GM23338 (cell line): ENCODE data around the gene CCDC91. TPM values are rescaled to one million over a fixed set of nuclear protein-coding genes. Genes with fewer than 3 reads are reported as not detected.

Experiments
- ATAC-seq: fragments of 200-7000 bp; cut with Tn5 transposase; 3 replicates; pipeline ENCODE4 v1.9.1; 2020
- DNase-seq: peaks from one replicate; pipeline ENCODE4 v3.0.0-alpha.2; 2015; ENCODE audit warnings: low spot score
- H2AFZ ChIP-seq: fragments of 200-600 bp; sonication (generic); 2 replicates; pipeline ENCODE4 v1.8.0; 2016; ENCODE audit warnings: antibody characterized with exemption, mild to moderate bottlenecking, moderate library complexity
- H3F3A ChIP-seq: fragments of 200-600 bp; sonication (generic); replicated peaks from 2 replicates; pipeline ENCODE4 v1.8.0; 2017; ENCODE audit warnings: antibody characterized with exemption, mixed run types, low read depth
- H3K27ac ChIP-seq: fragments of 200-600 bp; sonication (generic); 2 replicates; pipeline ENCODE4 v1.6.1; 2016; ENCODE audit warnings: low read depth
- H3K27me3 ChIP-seq: fragments of 200-600 bp; sonication (generic); 2 replicates; pipeline ENCODE4 v1.8.0; 2016; ENCODE audit warnings: mild to moderate bottlenecking, mixed run types, moderate library complexity; ENCODE audit not compliant: insufficient read depth
- H3K36me3 ChIP-seq: fragments of 200-600 bp; sonication (generic); 2 replicates; pipeline ENCODE4 v1.8.0; 2016; ENCODE audit warnings: mild to moderate bottlenecking; ENCODE audit not compliant: insufficient read depth
- H3K4me1 ChIP-seq: fragments of 200-600 bp; sonication (generic); 2 replicates; pipeline ENCODE4 v1.8.0; 2016; ENCODE audit warnings: mild to moderate bottlenecking, moderate library complexity; ENCODE audit not compliant: insufficient read depth
- H3K4me2 ChIP-seq: fragments of 200-600 bp; sonication (generic); 2 replicates; pipeline ENCODE4 v1.7.1; 2017; ENCODE audit warnings: mixed run types
- H3K4me3 ChIP-seq: fragments of 200-600 bp; sonication (generic); 2 replicates; pipeline ENCODE4 v1.6.1; 2016; ENCODE audit warnings: mixed run types
- H3K79me2 ChIP-seq: fragments of 200-600 bp; sonication (generic); replicated peaks from 2 replicates; pipeline ENCODE4 v1.8.0; 2017; ENCODE audit warnings: mild to moderate bottlenecking; ENCODE audit not compliant: insufficient read depth
- H3K9me2 ChIP-seq: fragments of 200-600 bp; sonication (generic); 2 replicates; pipeline ENCODE4 v1.8.0; 2017; ENCODE audit not compliant: insufficient read depth
- H4K20me1 ChIP-seq: fragments of 200-600 bp; sonication (generic); replicated peaks from 2 replicates; pipeline ENCODE4 v1.8.0; 2017; ENCODE audit warnings: mild to moderate bottlenecking; ENCODE audit not compliant: insufficient read depth
- H3K27ac Mint-ChIP-seq: 2 replicates; pipeline ENCODE4 v1.8.0; 2020; ENCODE audit warnings: inconsistent platforms, mild to moderate bottlenecking, moderate library complexity, mixed read lengths
- H3K27me3 Mint-ChIP-seq: 3 replicates; pipeline ENCODE4 v1.8.0; 2022; ENCODE audit warnings: low read depth, mild to moderate bottlenecking, moderate library complexity, mixed read lengths, inconsistent platforms; ENCODE audit not compliant: insufficient read depth, poor library complexity
- H3K36me3 Mint-ChIP-seq: 3 replicates; pipeline ENCODE4 v1.8.0; 2021; ENCODE audit warnings: low read depth, mild to moderate bottlenecking, inconsistent platforms, moderate library complexity, mixed read lengths
- H3K4me1 Mint-ChIP-seq: 3 replicates; pipeline ENCODE4 v1.8.0; 2020; ENCODE audit warnings: mild to moderate bottlenecking, inconsistent platforms, mixed read lengths
- H3K4me3 Mint-ChIP-seq: 3 replicates; pipeline ENCODE4 v1.8.0; 2021; ENCODE audit warnings: moderate library complexity, mild to moderate bottlenecking, inconsistent platforms, mixed read lengths
- H3K9me3 Mint-ChIP-seq: 3 replicates; pipeline ENCODE4 v1.8.0; 2020; ENCODE audit warnings: moderate library complexity, mild to moderate bottlenecking, inconsistent platforms, mixed read lengths
- CREB1 ChIP-seq: fragments of 250-450 bp; sonication (Bioruptor Pico); IDR thresholded peaks from 2 replicates; pipeline ENCODE4 v1.5.0; 2020; ENCODE audit warnings: low read depth, mild to moderate bottlenecking, moderate library complexity
- ETS1 ChIP-seq: IDR thresholded peaks from 2 replicates; pipeline ENCODE4 v1.6.1; 2016; ENCODE audit warnings: antibody characterized with exemption
- EZH2 ChIP-seq: fragments of 200-600 bp; sonication (generic); IDR thresholded peaks from one replicate; pipeline ENCODE4 v1.8.0; 2017; ENCODE audit warnings: antibody characterized with exemption, mild to moderate bottlenecking, low read depth; ENCODE audit not compliant: unreplicated experiment
- JUNB ChIP-seq: IDR thresholded peaks from one replicate; pipeline ENCODE4 v1.6.1; 2016; ENCODE audit warnings: antibody characterized with exemption; ENCODE audit not compliant: unreplicated experiment
- NANOG ChIP-seq: IDR thresholded peaks from 2 replicates; pipeline ENCODE4 v1.6.1; 2016; ENCODE audit warnings: antibody characterized with exemption, borderline replicate concordance
- POLR2AphosphoS5 ChIP-seq: IDR thresholded peaks from 2 replicates; pipeline ENCODE4 v1.6.1; 2016; ENCODE audit warnings: antibody characterized with exemption, low read depth
- STAT1 ChIP-seq: IDR thresholded peaks from one replicate; pipeline ENCODE4 v1.6.1; 2016; ENCODE audit warnings: antibody characterized with exemption; ENCODE audit not compliant: unreplicated experiment
- ZNF331 ChIP-seq: fragments of 250-450 bp; sonication (Bioruptor Pico); IDR thresholded peaks from 2 replicates; pipeline ENCODE4 v1.5.0; 2020; ENCODE audit warnings: low read depth, mild to moderate bottlenecking, moderate library complexity
- polyA plus RNA-seq: library from polyadenylated mRNA; unstranded; fragments of >200 nt; fragmentation: Nextera tagmentation; extraction: Ambion mirVana; gene quantifications from 2 replicates; pipeline ENCODE4 v1.2.1, GENCODE V29; 2016
- total RNA-seq: library from RNA; depleted of rRNA; stranded (reverse); fragments of >200 nt; shearing (Covaris generic); gene quantifications from 2 replicates; pipeline ENCODE4 v1.2.3, GENCODE V29; 2014
- TF ChIP-seq, protein P1 (sequence below): IDR thresholded peaks from one replicate; pipeline ENCODE4 v1.6.1; 2018; ENCODE audit warnings: antibody characterized with exemption; ENCODE audit not compliant: unreplicated experiment
- TF ChIP-seq, protein P2 (sequence below): fragments of 250-450 bp; sonication (Bioruptor Pico); IDR thresholded peaks from 2 replicates; pipeline ENCODE4 v1.5.0; 2020; ENCODE audit warnings: mild to moderate bottlenecking, moderate library complexity

CCDC91 gene
- total and polyA plus RNA-seq, 2 experiments from 2014 or later: 24.7 to 48.7 TPM

GRCh38 chr12:28536088-28536487 is 345.8 kb downstream of the CCDC91 start:
- Histone ChIP-seq H3K79me2 (no peaks in the 10 kb centered on the region), H3K4me2 (no peak overlapping the region), H3F3A (no peaks in the 10 kb centered on the region), H3K9me2 (no peaks in the 10 kb centered on the region; the same call in 1 of the 2 replicates), H3K36me3 (no peaks in the 10 kb centered on the region), H3K4me1 (no peaks in the 10 kb centered on the region; the same call in 1 of the 2 replicates), H4K20me1 (no peaks in the 10 kb centered on the region), H2AFZ (no peak overlapping the region), H3K4me3 (no peak overlapping the region), H3K27ac (no peak overlapping the region), H3K27me3 (no peaks in the 10 kb centered on the region)
- ATAC-seq (no peak), DNase-seq (no peak)
- Mint-ChIP-seq H3K36me3 (0 out of 3 replicates have a peak, but pooled peaks cover 4% of the 10 kb centered on the region), H3K27me3 (peaks cover 2% of the 10 kb centered on the region), H3K27ac (no peak overlapping the region), H3K4me1 (peaks cover 12% of the 10 kb centered on the region; the same call in 2 of the 3 replicates), H3K4me3 (no peak overlapping the region), H3K9me3 (peaks cover 3% of the 10 kb centered on the region; the same call in 1 of the 3 replicates)
- TF ChIP-seq JUNB (no peak), ZNF331 (no peak), CREB1 (CRISPR knock-in tag) (no peak), NANOG (no peak), POLR2AphosphoS5 (no peak), ETS1 (no peak), EZH2 (no peak), STAT1 (no peak)
- TF ChIP-seq, protein P1, sequence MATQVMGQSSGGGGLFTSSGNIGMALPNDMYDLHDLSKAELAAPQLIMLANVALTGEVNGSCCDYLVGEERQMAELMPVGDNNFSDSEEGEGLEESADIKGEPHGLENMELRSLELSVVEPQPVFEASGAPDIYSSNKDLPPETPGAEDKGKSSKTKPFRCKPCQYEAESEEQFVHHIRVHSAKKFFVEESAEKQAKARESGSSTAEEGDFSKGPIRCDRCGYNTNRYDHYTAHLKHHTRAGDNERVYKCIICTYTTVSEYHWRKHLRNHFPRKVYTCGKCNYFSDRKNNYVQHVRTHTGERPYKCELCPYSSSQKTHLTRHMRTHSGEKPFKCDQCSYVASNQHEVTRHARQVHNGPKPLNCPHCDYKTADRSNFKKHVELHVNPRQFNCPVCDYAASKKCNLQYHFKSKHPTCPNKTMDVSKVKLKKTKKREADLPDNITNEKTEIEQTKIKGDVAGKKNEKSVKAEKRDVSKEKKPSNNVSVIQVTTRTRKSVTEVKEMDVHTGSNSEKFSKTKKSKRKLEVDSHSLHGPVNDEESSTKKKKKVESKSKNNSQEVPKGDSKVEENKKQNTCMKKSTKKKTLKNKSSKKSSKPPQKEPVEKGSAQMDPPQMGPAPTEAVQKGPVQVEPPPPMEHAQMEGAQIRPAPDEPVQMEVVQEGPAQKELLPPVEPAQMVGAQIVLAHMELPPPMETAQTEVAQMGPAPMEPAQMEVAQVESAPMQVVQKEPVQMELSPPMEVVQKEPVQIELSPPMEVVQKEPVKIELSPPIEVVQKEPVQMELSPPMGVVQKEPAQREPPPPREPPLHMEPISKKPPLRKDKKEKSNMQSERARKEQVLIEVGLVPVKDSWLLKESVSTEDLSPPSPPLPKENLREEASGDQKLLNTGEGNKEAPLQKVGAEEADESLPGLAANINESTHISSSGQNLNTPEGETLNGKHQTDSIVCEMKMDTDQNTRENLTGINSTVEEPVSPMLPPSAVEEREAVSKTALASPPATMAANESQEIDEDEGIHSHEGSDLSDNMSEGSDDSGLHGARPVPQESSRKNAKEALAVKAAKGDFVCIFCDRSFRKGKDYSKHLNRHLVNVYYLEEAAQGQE: no peak
- TF ChIP-seq, protein P2, sequence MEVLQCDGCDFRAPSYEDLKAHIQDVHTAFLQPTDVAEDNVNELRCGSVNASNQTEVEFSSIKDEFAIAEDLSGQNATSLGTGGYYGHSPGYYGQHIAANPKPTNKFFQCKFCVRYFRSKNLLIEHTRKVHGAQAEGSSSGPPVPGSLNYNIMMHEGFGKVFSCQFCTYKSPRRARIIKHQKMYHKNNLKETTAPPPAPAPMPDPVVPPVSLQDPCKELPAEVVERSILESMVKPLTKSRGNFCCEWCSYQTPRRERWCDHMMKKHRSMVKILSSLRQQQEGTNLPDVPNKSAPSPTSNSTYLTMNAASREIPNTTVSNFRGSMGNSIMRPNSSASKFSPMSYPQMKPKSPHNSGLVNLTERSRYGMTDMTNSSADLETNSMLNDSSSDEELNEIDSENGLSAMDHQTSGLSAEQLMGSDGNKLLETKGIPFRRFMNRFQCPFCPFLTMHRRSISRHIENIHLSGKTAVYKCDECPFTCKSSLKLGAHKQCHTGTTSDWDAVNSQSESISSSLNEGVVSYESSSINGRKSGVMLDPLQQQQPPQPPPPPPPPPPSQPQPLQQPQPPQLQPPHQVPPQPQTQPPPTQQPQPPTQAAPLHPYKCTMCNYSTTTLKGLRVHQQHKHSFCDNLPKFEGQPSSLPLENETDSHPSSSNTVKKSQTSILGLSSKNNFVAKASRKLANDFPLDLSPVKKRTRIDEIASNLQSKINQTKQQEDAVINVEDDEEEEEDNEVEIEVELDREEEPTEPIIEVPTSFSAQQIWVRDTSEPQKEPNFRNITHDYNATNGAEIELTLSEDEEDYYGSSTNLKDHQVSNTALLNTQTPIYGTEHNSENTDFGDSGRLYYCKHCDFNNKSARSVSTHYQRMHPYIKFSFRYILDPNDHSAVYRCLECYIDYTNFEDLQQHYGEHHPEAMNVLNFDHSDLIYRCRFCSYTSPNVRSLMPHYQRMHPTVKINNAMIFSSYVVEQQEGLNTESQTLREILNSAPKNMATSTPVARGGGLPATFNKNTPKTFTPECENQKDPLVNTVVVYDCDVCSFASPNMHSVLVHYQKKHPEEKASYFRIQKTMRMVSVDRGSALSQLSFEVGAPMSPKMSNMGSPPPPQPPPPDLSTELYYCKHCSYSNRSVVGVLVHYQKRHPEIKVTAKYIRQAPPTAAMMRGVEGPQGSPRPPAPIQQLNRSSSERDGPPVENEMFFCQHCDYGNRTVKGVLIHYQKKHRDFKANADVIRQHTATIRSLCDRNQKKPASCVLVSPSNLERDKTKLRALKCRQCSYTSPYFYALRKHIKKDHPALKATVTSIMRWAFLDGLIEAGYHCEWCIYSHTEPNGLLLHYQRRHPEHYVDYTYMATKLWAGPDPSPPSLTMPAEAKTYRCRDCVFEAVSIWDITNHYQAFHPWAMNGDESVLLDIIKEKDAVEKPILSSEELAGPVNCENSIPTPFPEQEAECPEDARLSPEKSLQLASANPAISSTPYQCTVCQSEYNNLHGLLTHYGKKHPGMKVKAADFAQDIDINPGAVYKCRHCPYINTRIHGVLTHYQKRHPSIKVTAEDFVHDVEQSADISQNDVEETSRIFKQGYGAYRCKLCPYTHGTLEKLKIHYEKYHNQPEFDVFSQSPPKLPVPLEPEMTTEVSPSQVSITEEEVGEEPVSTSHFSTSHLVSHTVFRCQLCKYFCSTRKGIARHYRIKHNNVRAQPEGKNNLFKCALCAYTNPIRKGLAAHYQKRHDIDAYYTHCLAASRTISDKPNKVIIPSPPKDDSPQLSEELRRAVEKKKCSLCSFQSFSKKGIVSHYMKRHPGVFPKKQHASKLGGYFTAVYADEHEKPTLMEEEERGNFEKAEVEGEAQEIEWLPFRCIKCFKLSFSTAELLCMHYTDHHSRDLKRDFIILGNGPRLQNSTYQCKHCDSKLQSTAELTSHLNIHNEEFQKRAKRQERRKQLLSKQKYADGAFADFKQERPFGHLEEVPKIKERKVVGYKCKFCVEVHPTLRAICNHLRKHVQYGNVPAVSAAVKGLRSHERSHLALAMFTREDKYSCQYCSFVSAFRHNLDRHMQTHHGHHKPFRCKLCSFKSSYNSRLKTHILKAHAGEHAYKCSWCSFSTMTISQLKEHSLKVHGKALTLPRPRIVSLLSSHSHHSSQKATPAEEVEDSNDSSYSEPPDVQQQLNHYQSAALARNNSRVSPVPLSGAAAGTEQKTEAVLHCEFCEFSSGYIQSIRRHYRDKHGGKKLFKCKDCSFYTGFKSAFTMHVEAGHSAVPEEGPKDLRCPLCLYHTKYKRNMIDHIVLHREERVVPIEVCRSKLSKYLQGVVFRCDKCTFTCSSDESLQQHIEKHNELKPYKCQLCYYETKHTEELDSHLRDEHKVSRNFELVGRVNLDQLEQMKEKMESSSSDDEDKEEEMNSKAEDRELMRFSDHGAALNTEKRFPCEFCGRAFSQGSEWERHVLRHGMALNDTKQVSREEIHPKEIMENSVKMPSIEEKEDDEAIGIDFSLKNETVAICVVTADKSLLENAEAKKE (CRISPR knock-in tag): no peak
